OCI-LY1 (cell line): ENCODE data around the gene RRAGD.

ENCODE experiments used
- CTCF ChIP-seq: fragments of 200-600 bp; sonication (generic), shearing (Covaris generic); IDR thresholded peaks from 2 replicates; pipeline ENCODE4 v1.5.1; 2017; ENCODE audit warnings: mild to moderate bottlenecking, antibody characterized with exemption, low read length, moderate library complexity, mixed read lengths
- EZH2 ChIP-seq: fragments of 200-600 bp; sonication (generic), shearing (Covaris generic); IDR thresholded peaks from 2 replicates; pipeline ENCODE4 v1.8.0; 2017; ENCODE audit warnings: borderline replicate concordance, mixed run types, mild to moderate bottlenecking, antibody characterized with exemption, low read length, moderate library complexity, mixed read lengths

GRCh38 chr6:89379281-89379680 lies 32.8 kb downstream of the RRAGD start:
- no peak for TF ChIP-seq CTCF
- TF ChIP-seq EZH2: no peak
